Measurements from ENCODE around the gene NDUFA8. TPM values are rescaled to one million over a fixed set of nuclear protein-coding genes. Genes with fewer than 3 reads are reported as not detected.

NDUFA8 gene
- total RNA-seq, 2 donors from 2014 or later = 198 to 221 TPM

DNA sequence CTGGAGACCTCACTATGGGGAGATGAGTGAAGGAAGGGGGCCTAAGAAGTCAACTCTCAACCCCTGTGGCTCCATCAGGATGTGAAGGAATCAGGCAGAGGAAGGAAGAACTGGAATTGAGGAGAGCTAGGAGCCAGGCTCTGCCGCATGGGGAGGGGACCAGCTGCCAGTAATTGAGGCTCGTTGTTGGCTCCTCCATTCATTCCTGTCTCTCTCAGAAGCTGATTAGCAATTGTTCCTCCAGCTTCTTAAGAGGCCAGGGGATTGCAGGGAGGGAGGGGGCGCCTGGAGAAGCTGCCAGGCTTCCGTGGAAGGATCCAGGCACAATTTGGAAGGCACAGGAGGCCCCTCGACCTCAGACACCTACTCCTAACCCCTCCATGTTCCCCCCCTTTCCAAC lies 46.0 kb downstream of the NDUFA8 start:
- ATAC-seq (no peak), DNase-seq (no peak)
- intact Hi-C loops (cut with DNase I) = no loop called here

DNA sequence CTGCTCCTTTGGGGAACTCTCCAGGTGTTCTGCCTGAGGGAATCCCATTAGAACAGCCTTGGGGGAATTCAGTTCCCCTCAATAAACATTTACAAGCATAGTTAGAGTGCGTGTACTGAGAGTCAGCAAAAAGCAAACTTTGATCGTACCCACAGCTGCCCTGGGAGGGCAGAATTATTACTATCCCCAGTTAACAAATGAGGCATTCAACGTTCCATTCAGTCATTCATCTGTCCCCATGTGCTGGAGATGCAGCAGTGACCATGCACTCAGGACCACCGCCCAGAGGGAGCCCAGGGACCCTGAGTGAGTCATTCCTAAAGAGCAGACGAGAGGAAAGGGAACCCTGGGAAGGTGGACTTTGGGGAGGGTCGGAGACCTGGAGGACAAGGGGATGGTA lies 47.3 kb downstream of the NDUFA8 start:
- intact Hi-C loops (cut with DNase I) = no loop called here
- DNase-seq = no peak
- no peak for ATAC-seq

DNA sequence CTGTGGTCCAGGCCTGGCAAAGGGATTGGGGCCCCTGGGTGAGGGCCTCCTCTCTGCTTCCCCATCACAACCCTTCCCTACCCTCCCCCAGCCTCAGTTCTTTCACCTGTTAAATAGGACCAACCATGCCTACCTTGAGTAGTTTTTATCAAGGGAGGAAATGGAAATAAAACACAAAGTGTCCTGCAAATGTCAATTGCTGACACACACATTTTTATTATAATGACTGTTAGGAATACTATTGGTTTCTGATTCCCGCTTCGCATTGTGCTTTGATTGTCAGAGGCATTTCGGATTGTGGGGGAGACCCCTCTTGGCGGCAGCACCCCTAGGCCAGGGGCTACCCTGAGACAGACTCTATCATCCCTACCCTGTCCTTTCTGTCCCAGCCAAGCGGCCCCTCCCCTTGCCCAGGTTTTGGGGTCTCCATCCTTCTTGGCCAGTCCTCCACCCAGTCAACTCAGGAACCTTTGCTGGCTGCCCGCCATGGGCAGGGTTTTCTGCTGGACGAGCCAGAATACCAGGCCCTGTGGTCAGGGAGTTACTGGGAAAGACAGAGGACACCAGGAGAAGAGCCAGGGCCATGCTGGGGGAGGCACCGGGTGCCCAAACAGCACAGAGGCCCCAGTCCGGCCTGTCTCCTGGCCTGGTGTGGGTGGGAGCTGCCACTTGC lies 48.0 kb downstream of the NDUFA8 start:
- intact Hi-C loops (cut with DNase I) = no loop called here
- no peak for DNase-seq
- ATAC-seq = no peak

DNA sequence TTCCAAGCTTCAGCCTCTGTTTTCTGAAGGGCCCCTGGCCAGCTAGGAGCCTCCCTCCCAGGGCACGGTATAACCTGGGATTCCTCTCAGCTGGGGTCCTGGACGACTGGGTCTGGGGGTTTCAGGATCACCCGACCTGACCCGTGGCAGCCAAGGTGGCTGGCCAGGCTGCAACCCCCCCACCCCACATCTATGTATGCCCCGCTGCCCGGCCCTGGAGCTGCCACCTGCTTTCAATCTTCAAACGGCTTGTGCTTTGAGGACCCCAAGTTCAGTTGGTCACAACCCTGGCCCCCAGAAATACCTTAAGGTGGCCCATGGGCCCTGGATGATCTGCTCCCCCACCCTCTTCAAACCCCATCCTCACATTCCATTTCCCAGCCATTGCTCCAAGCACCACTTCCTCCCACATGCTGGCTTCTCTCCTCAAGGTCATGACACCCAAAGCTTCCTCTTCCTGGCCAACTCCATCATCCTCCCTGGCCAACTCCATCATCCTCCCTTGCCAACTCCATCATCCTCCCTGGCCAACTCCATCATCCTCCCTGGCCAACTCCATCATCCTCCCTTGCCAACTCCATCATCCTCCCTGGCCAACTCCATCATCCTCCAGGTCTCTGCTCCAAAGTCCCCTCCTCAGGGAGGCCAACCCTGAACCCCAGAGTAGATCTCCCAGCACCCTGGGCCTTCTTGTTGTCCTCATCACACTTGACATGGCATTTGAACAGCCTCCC lies 49.3 kb downstream of the NDUFA8 start:
- ATAC-seq (no peak), DNase-seq (no peak)
- intact Hi-C loops (cut with DNase I) = no loop called here

DNA sequence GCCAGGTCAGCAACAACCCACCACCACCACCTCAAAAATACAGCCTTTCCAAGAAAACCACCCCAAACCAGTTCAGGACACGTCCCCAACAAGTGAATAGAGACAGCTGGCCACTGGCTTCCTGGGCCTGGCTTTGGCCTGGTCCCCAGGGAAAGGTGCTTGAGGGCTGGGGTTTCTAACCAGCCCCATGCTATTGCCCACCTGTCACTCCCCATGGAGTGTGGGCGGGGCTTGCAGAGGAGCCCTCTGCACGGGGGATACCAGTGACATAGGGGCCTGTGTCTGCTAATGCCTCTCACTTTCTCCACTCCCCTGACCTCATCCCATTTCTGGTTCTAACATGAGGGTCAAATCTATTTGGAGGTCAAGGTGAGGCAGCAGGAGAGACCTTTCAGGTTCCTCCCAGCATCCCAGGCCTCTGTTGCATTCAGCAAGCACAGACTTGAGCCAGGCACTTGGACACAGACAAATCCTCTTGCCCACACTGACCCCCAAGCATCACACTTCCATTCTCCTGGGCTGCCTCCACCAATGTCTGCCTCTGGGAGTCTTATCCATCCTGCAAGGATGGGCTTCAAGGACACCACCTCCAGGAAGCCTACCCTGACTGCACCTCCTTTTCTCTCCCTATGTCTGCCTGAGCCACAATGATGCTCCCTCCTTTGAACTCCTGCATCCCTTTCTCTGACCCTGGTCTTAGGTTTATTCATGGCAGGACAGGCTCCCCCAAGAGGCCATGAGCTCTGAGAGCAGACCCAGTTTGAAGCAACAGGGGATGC lies 50.4 kb downstream of the NDUFA8 start:
- ATAC-seq = no peak
- DNase-seq = no peak
- intact Hi-C loops (cut with DNase I) = no loop called here

DNA sequence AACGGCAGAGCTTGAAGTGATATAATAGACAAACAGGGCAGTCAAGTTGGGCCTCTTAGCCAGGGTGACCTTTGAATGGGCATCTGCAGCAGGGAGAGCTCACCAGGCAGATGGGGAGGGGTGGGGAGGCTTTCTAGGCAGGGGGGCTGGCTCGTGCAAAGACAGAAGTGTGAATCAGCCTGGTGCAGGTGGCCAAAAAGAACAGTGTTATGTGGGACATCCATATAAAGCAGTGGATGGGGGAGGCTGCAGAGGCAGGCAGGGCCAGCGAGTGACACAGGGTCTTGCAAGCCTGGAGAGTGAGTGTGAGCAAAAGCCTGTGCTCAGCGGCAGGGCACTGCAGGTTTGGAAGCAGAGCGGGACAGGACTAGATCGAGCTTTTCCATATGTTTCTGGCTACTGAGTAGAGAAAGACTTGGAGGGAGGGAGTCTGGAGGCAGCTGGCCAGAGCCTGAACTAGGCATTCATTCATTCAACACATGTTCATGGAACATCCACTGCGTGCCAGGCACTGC lies 52.2 kb downstream of the NDUFA8 start:
- intact Hi-C loops (cut with DNase I) = no loop called here
- peak; percentile 43 for DNase-seq
- peak; percentile 92 for ATAC-seq

DNA sequence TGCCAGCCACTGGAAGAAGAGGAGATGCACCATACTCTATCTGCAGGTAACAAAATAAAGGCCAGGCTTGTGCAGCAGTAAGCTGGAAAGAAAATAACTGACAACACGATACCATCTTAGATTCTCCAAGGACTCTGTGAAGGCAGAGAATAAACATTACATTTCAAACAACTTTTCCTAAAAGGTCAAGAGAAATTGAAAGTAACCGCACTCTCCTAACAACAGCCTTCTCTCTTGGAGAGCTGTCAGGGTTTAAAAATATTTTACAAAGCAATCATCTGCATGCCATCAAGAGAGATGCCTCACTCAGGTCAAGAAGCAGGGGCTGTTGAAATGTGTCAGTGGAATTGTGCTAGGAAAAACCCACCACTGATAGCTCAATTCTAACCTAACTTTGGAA lies 53.0 kb downstream of the NDUFA8 start:
- peak; percentile 13 to 41 for ATAC-seq
- no peak for DNase-seq
- intact Hi-C loops (cut with DNase I) = no loop called here

DNA sequence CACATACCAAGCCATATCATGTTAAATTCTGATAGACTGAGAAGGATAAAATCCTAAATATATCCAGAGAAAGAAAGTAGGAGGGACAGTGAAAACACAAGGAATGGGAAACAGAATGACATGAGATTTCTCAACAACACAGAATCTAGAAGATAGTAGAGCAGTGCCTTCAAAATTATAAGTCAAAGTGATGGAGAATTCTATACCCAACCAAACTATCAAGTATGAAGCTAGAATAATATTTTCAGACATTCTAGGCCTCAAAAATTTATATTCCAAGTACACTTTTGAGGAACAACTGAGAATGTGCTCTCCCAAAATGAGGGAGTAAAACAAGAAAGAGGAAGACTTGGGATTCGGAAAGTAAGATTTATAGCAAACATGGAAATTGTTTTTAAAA lies 55.6 kb downstream of the NDUFA8 start:
- ATAC-seq (no peak), DNase-seq (no peak)
- intact Hi-C loops (cut with DNase I) = no loop called here

DNA sequence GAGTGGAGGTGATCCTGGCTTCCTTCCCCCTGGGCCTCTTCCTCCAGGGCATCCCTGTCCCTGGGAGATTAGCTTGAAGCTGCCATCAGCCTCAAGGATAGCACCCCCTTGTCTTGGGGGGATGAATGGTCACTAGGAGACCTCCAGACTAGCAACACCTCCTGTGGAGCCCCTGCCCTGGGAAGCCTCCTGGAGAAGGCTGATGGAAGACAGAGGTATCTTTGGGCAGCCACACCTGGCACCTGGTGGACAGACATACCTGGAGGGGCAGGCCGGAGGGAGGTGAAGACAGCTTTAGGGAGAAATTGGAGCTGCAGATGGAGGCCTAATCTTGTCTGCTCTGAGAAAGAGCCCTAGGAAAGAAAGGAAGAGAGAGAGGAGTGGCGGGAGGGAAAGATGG lies 57.4 kb downstream of the NDUFA8 start:
- ATAC-seq = no peak
- intact Hi-C loops (cut with DNase I) = no loop called here

DNA sequence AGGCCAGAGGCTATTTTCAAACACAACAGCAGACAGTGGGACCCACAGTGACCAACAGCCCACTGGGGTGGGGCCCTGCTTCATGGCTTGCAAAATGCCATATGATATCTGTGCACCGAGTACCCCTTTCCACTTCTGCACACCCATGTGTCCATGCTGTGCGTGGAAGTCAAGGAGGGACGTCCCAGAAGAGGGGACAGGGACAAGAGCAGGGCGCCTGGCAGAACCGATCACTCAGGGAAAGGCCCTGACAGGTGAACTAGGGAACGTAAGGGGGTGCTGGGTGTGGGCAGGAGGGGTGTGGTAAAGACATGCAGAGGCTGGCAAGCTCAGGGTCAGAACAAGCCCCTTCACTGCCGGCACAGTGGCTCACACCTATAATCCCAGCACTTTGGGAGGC lies 58.8 kb downstream of the NDUFA8 start:
- ATAC-seq = no peak
- no peak for DNase-seq
- intact Hi-C loops (cut with DNase I) = no loop called here

More for the DNA sequence above, 57.4 kb downstream of the NDUFA8 start:
- no peak for DNase-seq

DNA sequence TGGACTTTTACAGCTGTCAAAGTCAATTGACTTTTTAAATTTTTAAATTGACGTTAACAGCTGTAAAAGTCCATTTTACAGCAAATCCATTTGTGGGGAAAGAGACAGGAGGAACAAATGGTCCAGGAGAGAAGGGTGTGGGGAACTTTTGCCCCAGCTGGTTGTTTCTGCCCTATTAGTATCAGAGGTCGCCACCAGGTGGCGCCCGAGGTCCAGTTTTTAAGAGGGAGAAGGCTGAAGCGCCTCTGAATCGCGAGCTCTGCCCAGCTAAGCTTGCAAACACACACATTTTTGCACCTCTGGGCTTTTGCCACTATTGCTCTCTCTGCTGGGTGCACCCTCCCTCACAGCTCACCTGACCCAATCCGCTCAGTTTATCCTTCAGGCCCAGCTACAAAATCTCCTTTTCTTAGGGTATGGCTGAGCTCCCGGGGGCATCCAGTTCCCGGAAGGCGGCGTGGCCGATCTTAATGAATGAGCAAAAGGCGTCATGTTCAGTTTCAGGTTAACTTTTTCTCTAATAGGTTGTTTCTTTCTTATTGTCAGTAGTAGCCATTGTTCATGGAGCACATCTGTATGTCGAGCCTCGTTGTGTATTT lies 60.2 kb downstream of the NDUFA8 start:
- peak; percentile 83 to 92 for ATAC-seq
- intact Hi-C loops (cut with DNase I) = loop anchor here in 1 of 2 donors (1.0 to 10.0 kb wide), 3 partner anchors 24 to 355 kb away; no protein-coding TSS in a partner anchor
- DNase-seq = peak; percentile 87

DNA sequence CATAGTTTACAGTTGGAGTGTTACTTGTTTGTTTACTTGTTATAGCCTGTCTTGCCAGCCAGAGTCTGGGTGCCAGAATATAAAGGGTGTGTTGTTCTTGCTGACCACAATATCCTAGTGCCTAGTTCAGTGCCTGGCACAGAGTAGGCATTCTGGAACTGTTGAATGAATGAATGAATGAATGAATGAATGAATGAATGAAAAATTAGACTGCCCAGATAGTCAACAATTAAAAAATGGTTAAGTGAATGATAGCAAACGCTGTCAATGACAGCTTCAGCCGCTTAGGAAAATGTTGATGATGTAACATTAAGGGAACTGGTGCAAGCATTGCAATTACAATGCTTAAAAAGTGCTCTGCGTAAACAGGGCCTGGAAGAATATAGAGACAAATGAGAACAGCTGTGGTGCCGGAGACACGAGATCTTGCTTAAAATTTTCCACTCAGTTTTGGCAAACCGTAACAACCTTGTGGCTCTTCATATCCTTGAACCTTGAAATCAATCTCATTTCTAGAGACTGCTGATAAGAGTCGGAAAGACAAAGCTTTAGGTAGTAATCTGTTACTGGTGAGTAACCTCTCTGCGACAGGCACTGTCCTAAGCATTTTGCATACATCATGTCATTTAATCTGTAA lies 61.8 kb downstream of the NDUFA8 start:
- intact Hi-C loops (cut with DNase I) = loop anchor here in 1 of 2 donors (10.0 kb wide), 1 partner anchor 357 kb away; no protein-coding TSS in a partner anchor

DNA sequence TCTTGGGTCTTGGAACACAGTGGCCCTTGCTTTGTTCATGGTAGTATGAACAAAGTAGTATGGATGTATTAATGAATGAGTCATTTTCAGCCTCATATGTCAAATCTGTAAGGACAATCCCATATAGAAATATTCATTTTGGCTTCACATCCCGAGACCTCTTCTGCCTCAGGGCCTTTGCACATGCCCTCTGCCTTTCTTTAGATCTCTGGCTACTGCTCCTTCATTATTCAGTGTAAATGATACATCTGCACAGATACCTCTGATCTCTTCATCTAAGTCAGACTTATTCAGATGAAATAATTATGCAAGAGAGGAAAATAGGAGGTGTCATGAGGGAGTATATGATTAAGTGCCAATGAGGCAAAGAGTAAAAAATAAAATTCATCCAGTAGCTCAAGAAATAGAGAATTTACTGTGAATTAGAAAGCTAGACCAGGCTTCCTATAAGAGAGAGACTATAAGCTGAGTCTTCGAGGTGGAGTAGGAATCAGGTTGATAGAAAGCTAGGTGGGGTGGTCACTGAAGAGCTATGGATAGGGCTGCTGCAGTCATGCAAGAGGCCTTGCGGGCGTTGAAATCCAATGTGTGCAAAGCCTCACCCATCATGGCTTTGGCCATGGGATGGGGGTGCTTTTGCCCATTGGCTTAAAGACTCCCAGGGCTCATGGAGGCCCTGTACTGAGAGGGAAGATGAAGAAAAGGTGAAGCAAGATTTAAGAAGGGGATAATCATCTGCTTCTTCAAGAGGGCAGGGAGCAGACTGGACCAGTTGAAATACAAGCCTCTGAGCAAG lies 62.8 kb downstream of the NDUFA8 start:
- no peak for ATAC-seq
- intact Hi-C loops (cut with DNase I) = loop anchor here in 1 of 2 donors (10.0 kb wide), 1 partner anchor 358 kb away; no protein-coding TSS in a partner anchor
- DNase-seq = no peak

More for the DNA sequence above, 61.8 kb downstream of the NDUFA8 start:
- ATAC-seq = no peak
- no peak for DNase-seq

DNA sequence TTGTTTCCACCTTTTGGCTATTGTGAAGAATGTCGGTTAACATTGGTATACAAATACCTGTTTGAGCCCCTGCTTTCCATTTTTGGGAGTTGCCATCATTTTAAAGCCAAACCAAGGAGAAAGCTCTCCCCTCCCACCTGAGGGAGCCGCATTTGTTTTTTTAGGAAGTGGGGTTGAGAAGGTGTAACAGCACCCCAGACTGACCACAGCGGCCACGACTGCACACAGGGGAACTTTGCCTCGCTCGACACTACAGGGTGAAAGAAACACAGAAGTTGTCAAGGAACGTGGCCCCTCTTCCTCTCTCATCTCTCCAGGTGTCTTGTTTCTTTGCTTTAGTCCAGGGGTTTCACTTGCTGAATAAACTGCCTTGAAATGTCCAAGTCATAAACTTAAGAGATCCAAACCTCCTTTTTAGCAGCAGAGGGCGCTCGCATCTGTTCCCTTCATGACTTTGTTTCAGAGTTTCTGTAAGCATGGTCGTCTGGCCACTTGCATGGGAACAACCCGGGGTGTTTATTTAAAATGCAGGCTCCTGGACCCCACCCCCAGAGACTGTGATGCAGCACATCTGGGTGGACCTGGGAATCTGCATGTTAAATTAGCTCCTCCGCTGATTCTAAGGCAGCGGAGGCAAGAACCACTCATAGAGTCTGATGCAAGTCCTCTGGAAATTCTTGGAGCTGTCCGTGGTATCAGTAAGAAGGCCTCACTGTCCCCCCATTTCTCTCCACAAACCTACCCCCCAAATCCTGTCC lies 64.4 kb downstream of the NDUFA8 start:
- ATAC-seq (no peak), DNase-seq (peak; percentile 48)
- intact Hi-C loops (cut with DNase I) = loop anchor here in 1 of 2 donors (10.0 kb wide), 1 partner anchor 360 kb away; no protein-coding TSS in a partner anchor

All from left cardiac atrium (tissue), 4 donors.